H1 (cell line): Measurements from ENCODE around the gene FEM1C. TPM values are rescaled to one million over a fixed set of nuclear protein-coding genes. Genes with fewer than 3 reads are reported as not detected.

Source experiments
- CTCF ChIA-PET: fragments of 300-600 bp; sonication (Branson Sonifier 250); formaldehyde crosslinking; loops from one replicate; lab custom pipeline; 2021; ENCODE audit not compliant: partially characterized antibody; lab: Charles Lee
- POLR2A ChIA-PET: fragments of 300-600 bp; sonication (Branson Sonifier 250); formaldehyde crosslinking; loops from one replicate; lab custom pipeline; 2021; ENCODE audit warnings: inconsistent platforms; ENCODE audit not compliant: partially characterized antibody; lab: Charles Lee
- DNase-seq, 2 experiments: peaks; one replicate each; pipeline versions ENCODE4 v3.0.0 to v3.0.0-alpha.2; 2010 to 2022; ENCODE audit warnings: low spot score in 2 of 2, low read depth in 1 of 2, mixed read lengths in 1 of 2
- FAIRE-seq: peaks from 2 replicates; lab custom pipeline; 2011; peaks lifted over from hg19 to GRCh38; lab: Jason Lieb, UNC
- H2AFZ ChIP-seq: 2 replicates; pipeline ENCODE4 v1.8.1; 2012; ENCODE audit warnings: low read length, inconsistent platforms
- H2AK5ac ChIP-seq: 2 replicates; pipeline ENCODE4 v1.6.1; 2013; ENCODE audit warnings: low read depth, low read length
- H2BK120ac ChIP-seq: replicated peaks from 2 replicates; pipeline ENCODE3; 2013; ENCODE audit warnings: low read depth, low read length, inconsistent platforms
- H2BK12ac ChIP-seq: 2 replicates; pipeline ENCODE4 v1.6.1; 2013; ENCODE audit warnings: low read depth, low read length
- H2BK15ac ChIP-seq: 2 replicates; pipeline ENCODE4 v1.6.1; 2013; ENCODE audit warnings: low read length
- H2BK20ac ChIP-seq: 2 replicates; pipeline ENCODE4 v1.6.1; 2013; ENCODE audit warnings: low read length
- H2BK5ac ChIP-seq: 2 replicates; pipeline ENCODE4 v1.6.1; 2013; ENCODE audit warnings: low read depth, low read length
- H3K14ac ChIP-seq: 2 replicates; pipeline ENCODE4 v1.6.1; 2013; ENCODE audit warnings: inconsistent platforms; ENCODE audit not compliant: insufficient read length
- H3K18ac ChIP-seq: 2 replicates; pipeline ENCODE4 v1.6.1; 2013; ENCODE audit warnings: low read length; ENCODE audit errors: extremely low read depth
- H3K23ac ChIP-seq: 2 replicates; pipeline ENCODE4 v1.6.1; 2013; ENCODE audit warnings: inconsistent platforms; ENCODE audit not compliant: insufficient read length
- H3K23me2 ChIP-seq: 2 replicates; pipeline ENCODE4 v1.6.1; 2013; ENCODE audit warnings: low read depth, low read length
- H3K27ac ChIP-seq: 2 replicates; pipeline ENCODE4 v1.6.1; 2011; ENCODE audit warnings: low read depth, low read length, inconsistent platforms
- H3K27me3 ChIP-seq, 4 experiments: replicated peaks in 1 of 4; 1 replicate in 1 of 4; 2 replicates in 3 of 4; pipeline versions ENCODE4 v1.6.1 to v1.8.1; 2011 to 2013; ENCODE audit warnings: low read length in 3 of 4, mild to moderate bottlenecking in 3 of 4, inconsistent platforms in 2 of 4, mixed read lengths in 2 of 4, moderate library complexity in 1 of 4; ENCODE audit not compliant: control insufficient read depth in 3 of 4, insufficient read depth in 3 of 4; ENCODE audit errors: extremely low read depth in 1 of 4
- H3K36me3 ChIP-seq, 4 experiments: 2 replicates each; pipeline versions ENCODE4 v1.6.1 to v1.8.1; 2011 to 2013; ENCODE audit warnings: mild to moderate bottlenecking in 4 of 4, low read length in 3 of 4, moderate library complexity in 2 of 4, control low read depth in 1 of 4, inconsistent platforms in 1 of 4; ENCODE audit not compliant: insufficient read depth in 4 of 4, control insufficient read depth in 2 of 4
- H3K4ac ChIP-seq: replicated peaks from 2 replicates; pipeline ENCODE3; 2013; ENCODE audit warnings: low read length, low read depth, mixed read lengths, inconsistent platforms; ENCODE audit not compliant: insufficient read length
- H3K4me1 ChIP-seq, 4 experiments: replicated peaks in 1 of 4; 1 replicate in 1 of 4; 2 replicates in 3 of 4; pipeline versions ENCODE4 v1.6.1 to v1.8.1; 2011 to 2013; ENCODE audit warnings: low read length in 3 of 4, inconsistent platforms in 2 of 4, mixed read lengths in 1 of 4; ENCODE audit not compliant: insufficient read depth in 4 of 4, control insufficient read depth in 3 of 4
- H3K4me2 ChIP-seq, 2 experiments: 2 replicates each; pipeline versions ENCODE4 v1.6.1 to v1.8.1; 2011 to 2013; ENCODE audit warnings: low read depth in 2 of 2, low read length in 2 of 2, control low read depth in 1 of 2, inconsistent platforms in 1 of 2, mild to moderate bottlenecking in 1 of 2; ENCODE audit not compliant: insufficient read depth in 1 of 2
- H3K4me3 ChIP-seq, 4 experiments: fragments of 200-600, 300-600 bp in 1 of 4; sonication (generic), shearing (Covaris generic), sonication (Bioruptor Twin) in 1 of 4; 2 replicates each; pipeline versions ENCODE4 v1.5.1 to v1.8.1; 2011 to 2016; ENCODE audit warnings: low read length in 4 of 4, low read depth in 3 of 4, control low read depth in 2 of 4, inconsistent platforms in 2 of 4, mild to moderate bottlenecking in 2 of 4, mixed read lengths in 1 of 4, moderate library complexity in 1 of 4; ENCODE audit not compliant: insufficient read depth in 2 of 4; ENCODE audit errors: extremely low read depth in 1 of 4
- H3K56ac ChIP-seq: replicated peaks from 2 replicates; pipeline ENCODE3; 2013; ENCODE audit warnings: low read depth, mild to moderate bottlenecking, mixed read lengths, low read length, inconsistent platforms; ENCODE audit not compliant: insufficient read length
- H3K79me1 ChIP-seq: 2 replicates; pipeline ENCODE4 v1.6.1; 2013; ENCODE audit warnings: low read depth, low read length, control low read depth
- H3K79me2 ChIP-seq, 2 experiments: 2 replicates each; pipeline versions ENCODE4 v1.6.1 to v1.8.1; 2012 to 2013; ENCODE audit warnings: low read length in 2 of 2, mild to moderate bottlenecking in 2 of 2, inconsistent platforms in 1 of 2; ENCODE audit not compliant: insufficient read depth in 2 of 2, control insufficient read depth in 1 of 2
- H3K9ac ChIP-seq, 4 experiments: replicated peaks in 1 of 4; 1 replicate in 1 of 4; 2 replicates in 3 of 4; pipeline versions ENCODE4 v1.6.1 to v1.8.1; 2011 to 2013; ENCODE audit warnings: low read depth in 3 of 4, low read length in 3 of 4, control low read depth in 2 of 4, mild to moderate bottlenecking in 2 of 4, moderate library complexity in 2 of 4, inconsistent platforms in 1 of 4; ENCODE audit errors: extremely low read depth in 1 of 4
- H3K9me3 ChIP-seq, 2 experiments: 2 replicates each; pipeline versions ENCODE4 v1.6.1 to v1.8.1; 2012 to 2013; ENCODE audit warnings: mild to moderate bottlenecking in 2 of 2, moderate library complexity in 2 of 2, control low read depth in 1 of 2, inconsistent platforms in 1 of 2, low read depth in 1 of 2, low read length in 1 of 2, mixed read lengths in 1 of 2; ENCODE audit not compliant: insufficient read depth in 2 of 2
- H4K20me1 ChIP-seq, 2 experiments: replicated peaks in 1 of 2; 2 replicates each; pipeline versions ENCODE3 to v1.8.1; 2011 to 2013; ENCODE audit warnings: inconsistent platforms in 2 of 2, low read length in 2 of 2, mild to moderate bottlenecking in 1 of 2; ENCODE audit not compliant: insufficient read depth in 2 of 2, control insufficient read depth in 1 of 2
- H4K5ac ChIP-seq: 2 replicates; pipeline ENCODE4 v1.6.1; 2013; ENCODE audit warnings: low read length, low read depth, mixed read lengths, inconsistent platforms; ENCODE audit not compliant: insufficient read length
- H4K8ac ChIP-seq: 2 replicates; pipeline ENCODE4 v1.8.0; 2013; ENCODE audit warnings: mild to moderate bottlenecking, moderate library complexity, low read length, inconsistent platforms; ENCODE audit not compliant: insufficient read depth; ENCODE audit errors: extremely low read depth
- H4K91ac ChIP-seq: replicated peaks from 2 replicates; pipeline ENCODE3; 2013; ENCODE audit warnings: low read length, mixed read lengths, inconsistent platforms; ENCODE audit not compliant: insufficient read length
- BACH1 ChIP-seq: IDR thresholded peaks from 2 replicates; pipeline ENCODE4 v1.6.1; 2012; ENCODE audit warnings: low read length, improper control_type of control experiment
- JUN ChIP-seq: IDR thresholded peaks from 2 replicates; pipeline ENCODE4 v1.6.1; 2011; ENCODE audit warnings: low read depth, mild to moderate bottlenecking, improper control_type of control experiment, low read length
- KDM1A ChIP-seq: fragments of 200-600, 300-600 bp; sonication (generic); IDR thresholded peaks from 2 replicates; pipeline ENCODE4 v1.7.1; 2016; ENCODE audit warnings: mild to moderate bottlenecking, low read length, borderline replicate concordance
- KDM5A ChIP-seq: fragments of 200-600 bp; IDR thresholded peaks from 2 replicates; pipeline ENCODE4 v1.7.1; 2012; ENCODE audit warnings: mild to moderate bottlenecking, low read length, inconsistent platforms, mixed read lengths
- RBBP5 ChIP-seq: IDR thresholded peaks from 2 replicates; pipeline ENCODE4 v1.7.1; 2012; ENCODE audit warnings: low read depth, mild to moderate bottlenecking, inconsistent platforms, low read length, moderate library complexity, borderline replicate concordance
- SRF ChIP-seq: IDR thresholded peaks from 2 replicates; pipeline ENCODE4 v1.6.1; 2011; ENCODE audit warnings: mild to moderate bottlenecking, low read depth, low read length, moderate library complexity
- TAF1 ChIP-seq: IDR thresholded peaks from 2 replicates; pipeline ENCODE4 v1.6.1; 2011; ENCODE audit warnings: mild to moderate bottlenecking, low read depth, low read length
- WGBS, 2 experiments: shearing (Covaris generic) in 1 of 2; methylation state at CpG; one replicate each; pipeline versions ENCODE4 v1.1.6 to v1.1.7; 2013 to 2015; ENCODE audit warnings: low lambda C conversion rate in 2 of 2, mixed read lengths in 2 of 2, inconsistent platforms in 1 of 2, low coverage in 1 of 2, missing lambda C conversion rate in 1 of 2; ENCODE audit not compliant: insufficient replicate concordance in 2 of 2, insufficient coverage in 1 of 2, insufficient read length in 1 of 2; ENCODE audit errors: extremely low coverage in 1 of 2, missing lambda C conversion rate in 1 of 2; 5-methylcytosine and 5-hydroxymethylcytosine counted together
- polyA plus RNA-seq, 7 experiments: library from polyadenylated mRNA; depleted of rRNA in 3 of 7; stranded (reverse) in 5 of 7; unstranded in 2 of 7; fragments of >200 nt in 5 of 7; fragments of 200-250 nt in 2 of 7; gene quantifications; 1 replicate in 5 of 7; 2 replicates in 1 of 7; 4 replicates in 1 of 7; pipeline versions ENCODE4 v1.2.1 to v1.2.3, GENCODE V29; 2011 to 2013; ENCODE audit warnings: missing spikeins in 2 of 7, mixed read lengths in 2 of 7
- total RNA-seq: library from RNA; stranded (reverse); fragmentation: NEBNext Ultra II Directional; extraction: Animal tissue kit (Norgen Biotek cat#: 25700); gene quantifications from 2 replicates; pipeline ENCODE4 v1.2.1, GENCODE V29; 2021

Gene FEM1C
- total and polyA plus RNA-seq, 2 of the 8 experiments (the other 6 are each of a cell fraction or from before 2014, with no cell fraction given) = 4.4 to 17.7 TPM

GRCh38 chr5:115531787-115532367 is 12.7 kb downstream of the FEM1C start:
- Histone ChIP-seq H2BK120ac (no peak overlapping the region), H3K36me3 (peaks cover 0 to 15% (median 3%) of the 10 kb centered on the region in 4 experiments; a peak in 4 of 8 replicates), H2AFZ (no peak overlapping the region), H3K56ac (no peak overlapping the region), H4K91ac (no peak overlapping the region), H3K4me3 (no peak overlapping the region), H3K4ac (no peak overlapping the region), H3K4me2 (no peak overlapping the region), H3K27me3 (no peaks in the 10 kb centered on the region), H3K23ac (no peak overlapping the region), H3K79me1 (no peaks in the 10 kb centered on the region), H3K9ac (no peak overlapping the region; a peak in 1 of 7 replicates), H2BK20ac (no peak overlapping the region), H4K5ac (no peak overlapping the region), H3K9me3 (no peaks in the 10 kb centered on the region), H2BK12ac (no peak overlapping the region), H2BK15ac (no peak overlapping the region), H3K79me2 (peaks cover under 1 to 100% of the 10 kb centered on the region in 2 experiments; a peak in 3 of 4 replicates), H3K27ac (no peak overlapping the region), H4K20me1 (peaks cover 0 to 1% of the 10 kb centered on the region in 2 experiments), H3K23me2 (no peaks in the 10 kb centered on the region), H3K4me1 (peaks cover 0 to 5% (median 0%) of the 10 kb centered on the region in 4 experiments; a peak in 1 of 7 replicates), H3K18ac (no peak overlapping the region), H4K8ac (no peak overlapping the region), H3K14ac (no peak overlapping the region), H2AK5ac (no peak overlapping the region), H2BK5ac (no peak overlapping the region)
- DNase-seq (no peak), FAIRE-seq (no peak)
- no peak for TF ChIP-seq RBBP5
- no peak for TF ChIP-seq BACH1
- TF ChIP-seq TAF1 = no peak
- no peak for TF ChIP-seq KDM1A
- no peak for TF ChIP-seq JUN
- no peak for TF ChIP-seq SRF
- no peak for TF ChIP-seq KDM5A
- WGBS, 2 experiments = 78% methylated on average over 1 of the region's 1 CpG; no CpG with 5 or more reads in 1 of the 2 experiments
- POLR2A ChIA-PET = interaction anchor here (0.8 to 1.5 kb wide), 2 partner anchors 11 to 14 kb away, joined by 3 to 4 read pairs; no protein-coding TSS in a partner anchor
- CTCF ChIA-PET = no interaction called here
